Loucy (cell line): ENCODE data around the gene GRIA3.

Experiments
- EZH2phosphoT487 ChIP-seq: fragments of 200-600 bp; IDR thresholded peaks from 2 replicates; pipeline ENCODE4 v1.6.1; 2018; ENCODE audit warnings: antibody characterized with exemption, mild to moderate bottlenecking, moderate library complexity, borderline replicate concordance
- TF ChIP-seq, protein P1 (sequence below): fragments of 200-600 bp; sonication (generic); conservative IDR thresholded peaks from 2 replicates; pipeline ENCODE4 v1.5.1; 2014; ENCODE audit warnings: mild to moderate bottlenecking, antibody characterized with exemption, low read length

DNA sequence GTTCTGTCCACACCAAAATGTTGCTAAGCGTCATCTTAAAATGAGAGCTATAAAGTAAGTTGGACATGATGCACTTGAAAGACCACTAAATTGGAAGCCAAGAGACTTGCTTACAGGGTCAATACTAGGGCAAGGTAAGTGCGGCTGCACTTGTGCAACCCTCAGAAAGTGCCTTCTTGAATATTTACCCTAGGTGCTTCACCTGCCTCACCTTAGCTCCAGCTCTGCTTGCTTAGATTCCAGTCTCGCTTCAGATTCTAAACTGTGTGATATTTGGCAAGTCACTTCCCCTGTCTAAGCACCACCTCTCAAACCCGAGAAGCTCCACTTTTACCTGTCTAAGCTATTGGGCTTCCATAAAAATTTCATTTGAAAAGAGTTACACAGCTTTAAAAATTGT, 136.5 kb downstream of the GRIA3 start:
- TF ChIP-seq, protein P1, sequence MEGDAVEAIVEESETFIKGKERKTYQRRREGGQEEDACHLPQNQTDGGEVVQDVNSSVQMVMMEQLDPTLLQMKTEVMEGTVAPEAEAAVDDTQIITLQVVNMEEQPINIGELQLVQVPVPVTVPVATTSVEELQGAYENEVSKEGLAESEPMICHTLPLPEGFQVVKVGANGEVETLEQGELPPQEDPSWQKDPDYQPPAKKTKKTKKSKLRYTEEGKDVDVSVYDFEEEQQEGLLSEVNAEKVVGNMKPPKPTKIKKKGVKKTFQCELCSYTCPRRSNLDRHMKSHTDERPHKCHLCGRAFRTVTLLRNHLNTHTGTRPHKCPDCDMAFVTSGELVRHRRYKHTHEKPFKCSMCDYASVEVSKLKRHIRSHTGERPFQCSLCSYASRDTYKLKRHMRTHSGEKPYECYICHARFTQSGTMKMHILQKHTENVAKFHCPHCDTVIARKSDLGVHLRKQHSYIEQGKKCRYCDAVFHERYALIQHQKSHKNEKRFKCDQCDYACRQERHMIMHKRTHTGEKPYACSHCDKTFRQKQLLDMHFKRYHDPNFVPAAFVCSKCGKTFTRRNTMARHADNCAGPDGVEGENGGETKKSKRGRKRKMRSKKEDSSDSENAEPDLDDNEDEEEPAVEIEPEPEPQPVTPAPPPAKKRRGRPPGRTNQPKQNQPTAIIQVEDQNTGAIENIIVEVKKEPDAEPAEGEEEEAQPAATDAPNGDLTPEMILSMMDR = no peak
- no peak for TF ChIP-seq EZH2phosphoT487
